Measurements from ENCODE around the gene EXOSC7. TPM values are rescaled to one million over a fixed set of nuclear protein-coding genes. Genes with fewer than 3 reads are reported as not detected.
"Not testable (repeated sequence)": the region's sequence is repeated elsewhere in the genome, so short reads cannot be mapped to it uniquely, and the experiment has no call there.

The EXOSC7 gene
- total and polyA plus RNA-seq, 7 donors: 27.8 to 54.8 (median 39.4) TPM

GRCh38 chr3:44939581-44940036 lies 36.4 kb upstream of the EXOSC7 start:
- peaks cover 0 to 55% of the 10 kb centered on the region in 2 donors for H3K36me3 ChIP-seq (ENCODE audit: insufficient read depth in 1 of 2, low read depth in 1 of 2)
- TF ChIP-seq, protein P1, sequence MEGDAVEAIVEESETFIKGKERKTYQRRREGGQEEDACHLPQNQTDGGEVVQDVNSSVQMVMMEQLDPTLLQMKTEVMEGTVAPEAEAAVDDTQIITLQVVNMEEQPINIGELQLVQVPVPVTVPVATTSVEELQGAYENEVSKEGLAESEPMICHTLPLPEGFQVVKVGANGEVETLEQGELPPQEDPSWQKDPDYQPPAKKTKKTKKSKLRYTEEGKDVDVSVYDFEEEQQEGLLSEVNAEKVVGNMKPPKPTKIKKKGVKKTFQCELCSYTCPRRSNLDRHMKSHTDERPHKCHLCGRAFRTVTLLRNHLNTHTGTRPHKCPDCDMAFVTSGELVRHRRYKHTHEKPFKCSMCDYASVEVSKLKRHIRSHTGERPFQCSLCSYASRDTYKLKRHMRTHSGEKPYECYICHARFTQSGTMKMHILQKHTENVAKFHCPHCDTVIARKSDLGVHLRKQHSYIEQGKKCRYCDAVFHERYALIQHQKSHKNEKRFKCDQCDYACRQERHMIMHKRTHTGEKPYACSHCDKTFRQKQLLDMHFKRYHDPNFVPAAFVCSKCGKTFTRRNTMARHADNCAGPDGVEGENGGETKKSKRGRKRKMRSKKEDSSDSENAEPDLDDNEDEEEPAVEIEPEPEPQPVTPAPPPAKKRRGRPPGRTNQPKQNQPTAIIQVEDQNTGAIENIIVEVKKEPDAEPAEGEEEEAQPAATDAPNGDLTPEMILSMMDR (IDR thresholded peaks at IDR 0.05): no peak
- ATAC-seq (no peak), DNase-seq (no peak)
- H3K27me3 ChIP-seq (ENCODE audit: insufficient read depth in 3 of 3, low read length in 2 of 3): no peaks in the 10 kb centered on the region
- 71 to 73% (median 72%) methylated on average over 6 of the region's 6 CpGs for WGBS, 3 donors
- H3K4me1 ChIP-seq: no peaks in the 10 kb centered on the region
- no peak overlapping the region for H3K27ac ChIP-seq
- no peaks in the 10 kb centered on the region for H3K9me3 ChIP-seq
- intact Hi-C loops (cut with DNase I): no loop called here
- no peak overlapping the region for H3K4me3 ChIP-seq

DNA sequence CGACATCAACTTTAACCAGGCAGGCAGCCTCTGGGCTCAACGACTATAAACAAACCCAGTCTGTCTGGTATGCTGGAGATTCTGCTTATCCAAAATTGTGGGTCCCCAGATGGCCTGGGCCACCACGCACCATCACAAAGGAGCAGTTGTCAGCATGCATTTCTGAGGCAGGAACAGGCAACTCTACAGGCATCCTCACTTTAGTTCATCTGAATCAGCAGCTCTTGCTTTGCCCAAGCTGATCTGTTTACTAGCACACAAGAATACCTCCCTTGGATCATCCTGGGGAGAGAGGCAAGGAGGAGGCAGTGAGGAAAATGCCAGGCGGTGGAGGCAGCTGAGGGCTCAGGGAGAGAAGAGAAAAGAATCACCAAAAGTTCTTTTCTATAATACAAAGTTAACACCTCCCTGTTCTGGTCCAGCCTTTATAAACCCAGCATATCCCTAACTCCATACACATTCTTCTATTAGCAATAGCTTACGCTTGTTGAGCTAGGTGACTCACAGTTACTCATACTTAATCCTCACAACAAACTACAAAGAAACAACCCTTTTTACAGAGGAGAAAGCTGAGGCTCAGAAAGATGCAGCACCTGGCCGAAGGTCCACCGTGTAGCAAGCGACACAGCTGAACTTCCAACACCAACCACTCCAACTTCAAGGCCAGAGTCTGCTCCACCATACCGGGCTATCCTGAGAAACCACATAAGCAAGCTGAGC lies 33.7 kb upstream of the EXOSC7 start:
- intact Hi-C loops (cut with DNase I): no loop called here
- no peaks in the 10 kb centered on the region for H3K4me1 ChIP-seq
- DNase-seq (no peak), ATAC-seq (no peak)
- no peak overlapping the region for H3K27ac ChIP-seq
- 91 to 92% (median 91%) methylated on average over 9 of the region's 9 CpGs for WGBS, 3 donors
- H3K9me3 ChIP-seq: no peaks in the 10 kb centered on the region
- TF ChIP-seq, protein P1 (IDR thresholded peaks at IDR 0.05): no peak
- peaks cover 0 to 62% of the 10 kb centered on the region in 2 donors for H3K36me3 ChIP-seq (ENCODE audit: insufficient read depth in 1 of 2, low read depth in 1 of 2)
- no peaks in the 10 kb centered on the region for H3K27me3 ChIP-seq (ENCODE audit: insufficient read depth in 3 of 3, low read length in 2 of 3)
- H3K4me3 ChIP-seq: no peak overlapping the region

- intact Hi-C loops (cut with DNase I): no loop called here
- peaks cover 0 to 20% of the 10 kb centered on the region in 2 donors for H3K36me3 ChIP-seq (ENCODE audit: insufficient read depth in 1 of 2, low read depth in 1 of 2)
- TF ChIP-seq, protein P1 (IDR thresholded peaks at IDR 0.05): no peak
- H3K4me3 ChIP-seq: no peak overlapping the region
- H3K4me1 ChIP-seq: no peaks in the 10 kb centered on the region
- H3K27me3 ChIP-seq (ENCODE audit: insufficient read depth in 3 of 3, low read length in 2 of 3): no peaks in the 10 kb centered on the region
- ATAC-seq (no peak), DNase-seq (no peak)
- H3K9me3 ChIP-seq: no peaks in the 10 kb centered on the region
- no peak overlapping the region for H3K27ac ChIP-seq
- WGBS, 3 donors: 96 to 100% (median 97%) methylated on average over 3 of the region's 3 CpGs
Measured at GRCh38 chr3:44948239-44948638, 27.8 kb upstream of the EXOSC7 start.

- DNase-seq; H3K9me3 ChIP-seq; H3K27ac ChIP-seq; H3K4me1 ChIP-seq; intact Hi-C loops (cut with DNase I); H3K27me3 ChIP-seq (ENCODE audit: insufficient read depth in 3 of 3, low read length in 2 of 3); ATAC-seq; H3K4me3 ChIP-seq: not testable (repeated sequence)
- H3K36me3 ChIP-seq (ENCODE audit: insufficient read depth in 1 of 2, low read depth in 1 of 2): peaks cover 0 to 10% of the 10 kb centered on the region in 2 donors
- 98 to 99% (median 98%) methylated on average over 4 of the region's 4 CpGs for WGBS, 3 donors
Measured at GRCh38 chr3:44949770-44950169, 26.3 kb upstream of the EXOSC7 start.

GRCh38 chr3:44950275-44950734 lies 25.7 kb upstream of the EXOSC7 start:
- TF ChIP-seq, protein P1 (IDR thresholded peaks at IDR 0.05): no peak
- intact Hi-C loops (cut with DNase I): no loop called here
- ATAC-seq (no peak), DNase-seq (no peak)
- WGBS, 3 donors: 69 to 76% (median 74%) methylated on average over 2 of the region's 2 CpGs
- peaks cover 0 to 6% of the 10 kb centered on the region in 2 donors for H3K36me3 ChIP-seq (ENCODE audit: insufficient read depth in 1 of 2, low read depth in 1 of 2)
- no peak overlapping the region for H3K4me3 ChIP-seq
- no peaks in the 10 kb centered on the region for H3K4me1 ChIP-seq
- no peaks in the 10 kb centered on the region for H3K9me3 ChIP-seq
- H3K27me3 ChIP-seq (ENCODE audit: insufficient read depth in 3 of 3, low read length in 2 of 3): no peaks in the 10 kb centered on the region
- no peak overlapping the region for H3K27ac ChIP-seq

All from psoas muscle (tissue), 8 donors.